OCI-LY7 (cell line): ENCODE data around the gene PROM2. TPM values are rescaled to one million over a fixed set of nuclear protein-coding genes. Genes with fewer than 3 reads are reported as not detected.

Source experiments
- BruUV-seq: library from RNA; stranded (reverse); fragments of 400-500 nt; replicated peaks from 2 replicates; lab custom pipeline; 2021; lab: Mats Ljungman, UMichigan
- CTCF ChIA-PET: fragments of 300-600 bp; sonication (Branson Sonifier 250); formaldehyde crosslinking; loops from one replicate; lab custom pipeline; 2022; ENCODE audit warnings: antibody characterized with exemption; ENCODE audit not compliant: unreplicated experiment; lab: Charles Lee
- POLR2A ChIA-PET: fragments of 300-600 bp; sonication (Branson Sonifier 250); formaldehyde crosslinking; loops from one replicate; lab custom pipeline; 2022; ENCODE audit warnings: antibody characterized with exemption; lab: Charles Lee
- DNase-seq: peaks from one replicate; pipeline ENCODE4 v3.0.0-alpha.2; 2015; ENCODE audit warnings: low spot score
- H2AFZ ChIP-seq: fragments of 200-600 bp; sonication (generic), shearing (Covaris generic); 2 replicates; pipeline ENCODE4 v1.6.1; 2014; ENCODE audit warnings: mild to moderate bottlenecking, antibody characterized with exemption, low read length, moderate library complexity
- H3K27ac ChIP-seq: fragments of 200-600 bp; sonication (generic); 2 replicates; pipeline ENCODE4 v1.5.1; 2014; ENCODE audit warnings: mixed run types, low read depth, mild to moderate bottlenecking, moderate library complexity, low read length, inconsistent platforms; ENCODE audit not compliant: poor library complexity, severe bottlenecking
- H3K36me3 ChIP-seq: fragments of 200-600 bp; sonication (generic); 2 replicates; pipeline ENCODE4 v1.6.1; 2014; ENCODE audit warnings: mild to moderate bottlenecking, antibody characterized with exemption, low read length, moderate library complexity, mixed read lengths; ENCODE audit not compliant: insufficient read depth
- H3K4me1 ChIP-seq: fragments of 200-600 bp; sonication (generic); 2 replicates; pipeline ENCODE4 v1.5.1; 2014; ENCODE audit warnings: mild to moderate bottlenecking, low read length; ENCODE audit not compliant: insufficient read depth, poor library complexity, severe bottlenecking
- H3K4me2 ChIP-seq: fragments of 200-600 bp; sonication (generic); 2 replicates; pipeline ENCODE4 v1.6.1; 2014; ENCODE audit warnings: mild to moderate bottlenecking, low read length
- H3K4me3 ChIP-seq: fragments of 200-600 bp; sonication (generic); 2 replicates; pipeline ENCODE4 v1.5.1; 2014; ENCODE audit warnings: mild to moderate bottlenecking, low read depth, low read length; ENCODE audit not compliant: poor library complexity, severe bottlenecking
- H3K79me2 ChIP-seq: fragments of 200-600 bp; sonication (generic); 2 replicates; pipeline ENCODE4 v1.6.1; 2016; ENCODE audit warnings: low read depth, mild to moderate bottlenecking, low read length, moderate library complexity, mixed read lengths; ENCODE audit not compliant: insufficient read depth
- H3K9me2 ChIP-seq: fragments of 200-600 bp; sonication (generic); 2 replicates; pipeline ENCODE4 v1.6.1; 2016; ENCODE audit warnings: mild to moderate bottlenecking, low read length, mixed read lengths; ENCODE audit not compliant: insufficient read depth
- H3K9me3 ChIP-seq: fragments of 200-600 bp; sonication (generic); 2 replicates; pipeline ENCODE4 v1.6.1; 2014; ENCODE audit warnings: mild to moderate bottlenecking, mixed run types, low read length, mixed read lengths
- H4K20me1 ChIP-seq: fragments of 200-600 bp; sonication (generic); 2 replicates; pipeline ENCODE4 v1.6.1; 2014; ENCODE audit warnings: mild to moderate bottlenecking, antibody characterized with exemption, low read length, moderate library complexity, mixed read lengths; ENCODE audit not compliant: insufficient read depth
- CTCF ChIP-seq: fragments of 200-600 bp; sonication (generic); conservative IDR thresholded peaks from 2 replicates; pipeline ENCODE4 v1.5.1; 2014; ENCODE audit warnings: mild to moderate bottlenecking, antibody characterized with exemption, low read length, moderate library complexity, mixed read lengths
- EZH2phosphoT487 ChIP-seq: fragments of 200-600 bp; sonication (generic); IDR thresholded peaks from 2 replicates; pipeline ENCODE4 v1.6.1; 2018; ENCODE audit warnings: low read depth, borderline replicate concordance, mild to moderate bottlenecking, mixed run types, antibody characterized with exemption, low read length, moderate library complexity, mixed read lengths
- intact Hi-C: fragments of 100-400 bp; cut with micrococcal nuclease; formaldehyde crosslinking; loops from one replicate; pipeline ENCODE4 v1.10.0; 2022; ENCODE audit not compliant: unreplicated experiment
- total RNA-seq, 2 experiments: library from RNA; depleted of rRNA in 1 of 2; stranded (reverse); fragments of >200 nt in 1 of 2; shearing (Covaris generic) in 1 of 2; gene quantifications; 2 replicates each; pipeline ENCODE4 v1.2.3, GENCODE V29; 2014 to 2022

PROM2 gene
- total RNA-seq, 2 experiments from 2014 or later, result 0.47 TPM; not detected in 1

GRCh38 chr2:95317123-95317500 is 42.9 kb downstream of the PROM2 start:
- Histone ChIP-seq H3K36me3 (no peaks in the 10 kb centered on the region), H3K27ac (no peak overlapping the region), H3K9me2 (no peaks in the 10 kb centered on the region), H3K79me2 (no peaks in the 10 kb centered on the region), H3K9me3 (no peaks in the 10 kb centered on the region), H3K4me3 (no peak overlapping the region), H2AFZ (no peak overlapping the region), H4K20me1 (no peaks in the 10 kb centered on the region), H3K4me2 (no peak overlapping the region), H3K4me1 (no peaks in the 10 kb centered on the region)
- CTCF ChIA-PET, result no interaction called here
- no peak for DNase-seq
- no peak for TF ChIP-seq CTCF
- TF ChIP-seq EZH2phosphoT487, result no peak
- BruUV-seq, result no TSS peak
- POLR2A ChIA-PET, result no interaction called here
- intact Hi-C loops, result no loop called here

- H3K27ac ChIP-seq, result no peak overlapping the region
- H3K4me2 ChIP-seq, result no peak overlapping the region
- no peaks in the 10 kb centered on the region for H3K36me3 ChIP-seq
- CTCF ChIA-PET, result no interaction called here
- H3K4me1 ChIP-seq, result no peaks in the 10 kb centered on the region
- POLR2A ChIA-PET, result no interaction called here
- H3K9me2 ChIP-seq, result no peaks in the 10 kb centered on the region
- no peak for DNase-seq
- H3K4me3 ChIP-seq, result no peak overlapping the region
- H3K79me2 ChIP-seq, result no peaks in the 10 kb centered on the region
- TF ChIP-seq EZH2phosphoT487, result no peak
- TF ChIP-seq CTCF, result no peak
- no TSS peak for BruUV-seq
- H4K20me1 ChIP-seq, result no peaks in the 10 kb centered on the region
- no peak overlapping the region for H2AFZ ChIP-seq
- intact Hi-C loops, result no loop called here
- H3K9me3 ChIP-seq, result no peaks in the 10 kb centered on the region
These were observed 43.6 kb downstream of the PROM2 start for GRCh38 chr2:95317665-95318425.

- Histone ChIP-seq H3K36me3 (no peaks in the 10 kb centered on the region), H3K4me3 (no peak overlapping the region), H3K4me2 (no peak overlapping the region), H3K27ac (no peak overlapping the region), H2AFZ (no peak overlapping the region), H3K9me3 (no peaks in the 10 kb centered on the region), H3K4me1 (no peaks in the 10 kb centered on the region), H3K9me2 (no peaks in the 10 kb centered on the region), H4K20me1 (no peaks in the 10 kb centered on the region), H3K79me2 (no peaks in the 10 kb centered on the region)
- no TSS peak for BruUV-seq
- TF ChIP-seq CTCF (no peak), EZH2phosphoT487 (no peak)
- ChIA-PET CTCF (no interaction called here), POLR2A (interaction anchor here (0.6 kb wide), 1 partner anchor 122 kb away, joined by 3 read pairs; no protein-coding TSS in a partner anchor)
- intact Hi-C loops, result no loop called here
- no peak for DNase-seq
These were observed 44.4 kb downstream of the PROM2 start for GRCh38 chr2:95318431-95319220.
